ES-I3 (cell line): ENCODE results near the gene ZNF710.
A peak's percentile ranks its signal among the peaks of the same experiment; 100 is the strongest.
"Not testable (repeated sequence)": the region's sequence is repeated elsewhere in the genome, so short reads cannot be mapped to it uniquely, and the experiment has no call there.

Experiments used
- H3K36me3 ChIP-seq: 2 replicates; pipeline ENCODE4 v1.6.1; 2013; ENCODE audit warnings: mild to moderate bottlenecking, low read length, control low read depth, moderate library complexity; ENCODE audit not compliant: insufficient read depth
- H3K4me1 ChIP-seq: 2 replicates; pipeline ENCODE4 v1.6.1; 2013; ENCODE audit warnings: mild to moderate bottlenecking, control low read depth, low read length; ENCODE audit not compliant: insufficient read depth
- H3K9ac ChIP-seq: 2 replicates; pipeline ENCODE4 v1.6.1; 2013; ENCODE audit warnings: low read depth, mild to moderate bottlenecking, low read length, moderate library complexity
- H3K9me3 ChIP-seq: 2 replicates; pipeline ENCODE4 v1.6.1; 2013; ENCODE audit warnings: mild to moderate bottlenecking, low read length, moderate library complexity; ENCODE audit not compliant: control insufficient read depth, insufficient read depth

Gene ZNF710

DNA sequence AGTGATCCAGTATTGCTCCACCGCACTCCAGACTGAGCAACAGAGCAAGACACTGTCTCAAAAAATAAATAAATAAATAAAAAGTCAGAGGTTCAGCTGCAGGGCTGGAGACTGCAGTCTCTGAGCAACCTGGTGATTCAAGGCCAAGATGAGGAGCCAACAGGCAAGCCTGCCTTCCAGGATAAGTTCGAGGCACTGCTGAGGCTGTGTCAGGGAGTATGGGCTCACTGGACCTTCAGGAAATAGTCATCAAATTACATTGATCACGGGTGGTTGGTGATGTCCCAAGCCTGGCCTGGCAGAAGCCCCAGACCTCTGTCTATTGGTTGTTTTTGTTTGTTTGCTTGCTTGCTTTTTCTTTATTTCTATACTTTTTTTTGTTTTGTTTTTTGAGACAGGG, 59.7 kb downstream of the ZNF710 start:
- Histone ChIP-seq H3K9ac (no peak overlapping the region), H3K4me1 (peaks cover 48% of the 10 kb centered on the region), H3K36me3 (no peaks in the 10 kb centered on the region), H3K9me3 (no peaks in the 10 kb centered on the region)

GRCh38 chr15:90062023-90062442, 60.9 kb downstream of the ZNF710 start:
- Histone ChIP-seq H3K36me3 (no peaks in the 10 kb centered on the region), H3K4me1 (peaks cover 48% of the 10 kb centered on the region), H3K9ac (peak overlapping the region; percentile 24; the same call in 1 of the 2 replicates), H3K9me3 (no peaks in the 10 kb centered on the region)

GRCh38 chr15:90062462-90062932, 61.4 kb downstream of the ZNF710 start:
- Histone ChIP-seq H3K36me3 (no peaks in the 10 kb centered on the region), H3K9ac (peak overlapping the region; percentile 24; the same call in 1 of the 2 replicates), H3K4me1 (peaks cover 48% of the 10 kb centered on the region), H3K9me3 (no peaks in the 10 kb centered on the region)

DNA sequence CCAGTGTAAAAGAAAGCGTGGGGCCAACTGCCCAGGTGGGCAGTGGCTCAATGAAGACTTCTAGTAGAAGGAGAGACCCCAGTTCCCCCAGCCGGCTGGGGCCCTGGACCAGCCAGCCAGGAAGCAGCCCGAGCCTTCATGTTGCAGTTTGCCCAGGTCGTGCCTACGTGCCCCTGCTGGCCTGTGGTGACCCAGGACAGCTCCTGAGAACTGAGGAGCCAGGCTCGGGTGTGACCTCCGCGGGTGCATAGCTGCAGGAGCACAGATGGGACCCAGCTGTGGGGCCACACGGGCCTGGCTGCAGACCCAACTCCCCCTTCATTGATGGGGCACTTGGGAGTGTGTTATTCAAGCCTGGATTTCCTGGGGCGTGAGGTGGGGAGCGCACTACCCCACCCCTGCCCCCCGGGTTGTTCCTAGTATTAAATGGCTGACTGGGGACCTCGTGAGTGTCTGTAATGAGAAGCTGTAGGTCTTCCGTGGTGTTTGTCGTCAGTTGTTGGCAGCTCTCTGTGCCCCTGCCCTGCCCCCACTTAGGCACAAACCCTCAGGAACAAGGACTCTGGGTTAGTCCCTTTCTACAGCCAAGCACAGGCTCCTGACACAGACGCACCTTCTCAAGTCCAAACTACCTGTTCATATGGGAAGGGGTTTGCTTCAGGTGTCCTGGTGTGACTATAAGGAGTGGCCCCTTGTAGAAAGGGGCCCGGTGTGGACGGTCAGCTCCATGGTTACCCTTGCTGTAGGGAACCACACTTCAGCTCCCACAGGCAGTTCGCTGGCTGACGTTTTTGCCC, 62.0 kb downstream of the ZNF710 start:
- Histone ChIP-seq H3K9ac (no peak overlapping the region), H3K36me3 (peaks cover 4% of the 10 kb centered on the region), H3K4me1 (peaks cover 48% of the 10 kb centered on the region), H3K9me3 (no peaks in the 10 kb centered on the region)

DNA sequence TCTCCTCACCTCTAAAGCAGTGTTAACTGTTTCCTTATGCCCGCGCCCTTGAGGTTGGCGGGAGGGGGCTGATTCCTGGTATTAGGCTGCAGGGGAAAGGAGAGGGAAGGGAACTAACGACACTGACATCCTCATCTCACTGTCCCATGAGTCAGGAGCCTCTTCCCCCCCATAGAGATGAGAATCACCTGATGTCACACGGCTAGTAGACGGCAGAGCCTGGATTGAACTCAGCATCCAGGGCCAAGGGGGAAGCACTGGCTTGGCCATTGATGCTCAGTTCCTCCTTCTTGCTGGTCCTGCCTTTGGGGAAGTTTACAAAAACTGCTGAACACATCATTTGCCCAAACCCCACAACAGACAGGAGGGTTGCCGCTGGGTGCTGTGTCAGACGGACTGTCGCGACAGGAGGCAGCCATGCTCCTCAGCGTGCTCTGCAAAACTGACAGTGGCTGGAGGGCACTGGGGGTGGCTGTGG, 62.7 kb downstream of the ZNF710 start:
- Histone ChIP-seq H3K4me1 (peaks cover 47% of the 10 kb centered on the region), H3K9me3 (no peaks in the 10 kb centered on the region), H3K9ac (no peak overlapping the region), H3K36me3 (peaks cover 4% of the 10 kb centered on the region)

DNA sequence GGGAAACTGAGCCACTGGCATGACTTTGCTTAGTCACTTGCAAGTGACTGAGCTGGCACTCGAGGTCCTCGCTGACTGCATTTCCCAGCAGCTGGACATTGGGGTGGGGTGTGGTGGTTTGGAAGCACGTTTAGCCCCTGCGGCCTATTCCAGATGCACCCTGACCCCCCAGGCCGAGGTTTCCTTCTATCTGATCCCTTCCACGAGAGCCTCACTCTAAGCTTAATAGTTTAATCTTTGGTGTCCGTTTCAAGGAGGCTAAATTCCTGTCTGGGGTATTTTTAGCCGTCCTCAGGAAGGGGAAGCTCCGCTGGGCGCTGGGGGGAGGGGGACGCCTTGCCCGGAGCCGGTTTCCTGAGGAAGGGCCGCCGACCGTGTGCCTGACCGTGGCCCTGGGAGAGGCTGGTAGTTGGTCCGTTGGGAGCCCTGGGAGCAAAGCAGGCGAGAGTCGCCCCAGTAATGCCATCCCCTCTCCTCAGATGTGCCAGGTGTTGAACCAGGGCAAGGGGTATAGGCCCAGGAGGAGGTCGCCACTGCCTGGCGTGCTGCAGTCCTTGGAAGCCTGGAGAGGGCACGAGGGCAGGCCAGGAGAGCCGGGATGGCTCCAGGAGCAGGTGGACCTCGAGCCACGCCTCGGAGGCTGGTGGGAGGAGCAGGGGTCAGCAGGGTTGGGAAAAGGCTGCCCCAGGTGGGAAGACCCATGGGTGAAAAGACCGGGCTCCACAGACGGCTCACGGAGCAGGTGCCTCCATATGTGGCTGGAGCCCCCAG, 64.0 kb downstream of the ZNF710 start:
- Histone ChIP-seq H3K9ac (no peak overlapping the region), H3K9me3 (no peaks in the 10 kb centered on the region), H3K36me3 (peaks cover 4% of the 10 kb centered on the region), H3K4me1 (peaks cover 37% of the 10 kb centered on the region)

DNA sequence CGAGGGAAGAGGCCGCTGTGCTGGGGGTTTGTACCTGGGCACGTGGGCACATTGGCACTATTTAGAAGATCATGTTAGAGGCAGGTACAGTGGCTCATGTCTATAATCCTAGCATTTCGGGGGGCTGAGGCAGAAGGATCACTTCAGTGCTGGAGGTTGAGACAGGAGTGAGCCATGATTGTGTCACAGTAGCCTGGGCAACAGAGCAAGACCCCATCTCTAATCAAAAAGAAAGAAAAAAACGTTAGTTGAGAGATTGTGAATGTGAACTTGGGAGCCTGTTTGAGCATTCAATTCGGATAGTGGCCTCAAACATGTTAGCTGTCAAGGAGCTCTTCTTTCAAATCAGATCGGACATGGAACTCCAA, 64.5 kb downstream of the ZNF710 start:
- peaks cover 4% of the 10 kb centered on the region for H3K36me3 ChIP-seq
- peaks cover 37% of the 10 kb centered on the region for H3K4me1 ChIP-seq
- H3K9me3 ChIP-seq, result no peaks in the 10 kb centered on the region

DNA sequence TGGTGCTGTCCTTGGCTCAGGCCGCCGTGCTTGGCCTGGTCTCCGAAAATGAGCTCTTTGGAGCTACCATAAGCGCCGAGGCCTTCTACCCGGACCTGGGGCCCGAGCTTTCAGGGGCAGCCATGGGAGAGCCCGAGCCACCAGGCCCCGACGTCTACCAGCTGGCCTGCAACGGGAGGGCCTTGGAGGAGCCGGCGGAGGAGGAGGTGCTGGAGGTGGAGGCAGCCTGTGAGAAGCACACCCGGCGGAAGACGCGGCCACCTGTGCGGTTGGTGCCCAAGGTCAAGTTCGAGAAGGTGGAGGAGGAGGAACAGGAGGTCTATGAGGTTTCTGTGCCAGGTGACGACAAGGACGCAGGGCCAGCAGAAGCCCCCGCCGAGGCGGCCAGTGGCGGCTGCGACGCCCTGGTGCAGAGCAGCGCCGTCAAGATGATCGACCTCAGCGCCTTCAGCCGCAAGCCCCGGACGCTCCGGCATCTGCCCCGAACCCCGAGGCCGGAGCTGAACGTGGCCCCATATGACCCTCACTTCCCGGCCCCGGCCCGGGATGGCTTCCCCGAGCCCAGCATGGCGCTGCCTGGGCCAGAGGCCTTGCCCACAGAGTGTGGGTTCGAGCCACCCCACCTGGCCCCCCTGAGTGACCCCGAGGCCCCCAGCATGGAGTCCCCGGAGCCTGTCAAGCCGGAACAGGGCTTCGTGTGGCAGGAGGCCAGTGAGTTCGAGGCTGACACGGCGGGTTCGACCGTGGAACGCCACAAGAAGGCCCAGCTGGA, 66.2 kb downstream of the ZNF710 start:
- Histone ChIP-seq H3K9ac (no peak overlapping the region), H3K9me3 (no peaks in the 10 kb centered on the region), H3K4me1 (peaks cover 28% of the 10 kb centered on the region), H3K36me3 (peaks cover 4% of the 10 kb centered on the region)

More for the DNA sequence above, 64.5 kb downstream of the ZNF710 start:
- no peak overlapping the region for H3K9ac ChIP-seq

DNA sequence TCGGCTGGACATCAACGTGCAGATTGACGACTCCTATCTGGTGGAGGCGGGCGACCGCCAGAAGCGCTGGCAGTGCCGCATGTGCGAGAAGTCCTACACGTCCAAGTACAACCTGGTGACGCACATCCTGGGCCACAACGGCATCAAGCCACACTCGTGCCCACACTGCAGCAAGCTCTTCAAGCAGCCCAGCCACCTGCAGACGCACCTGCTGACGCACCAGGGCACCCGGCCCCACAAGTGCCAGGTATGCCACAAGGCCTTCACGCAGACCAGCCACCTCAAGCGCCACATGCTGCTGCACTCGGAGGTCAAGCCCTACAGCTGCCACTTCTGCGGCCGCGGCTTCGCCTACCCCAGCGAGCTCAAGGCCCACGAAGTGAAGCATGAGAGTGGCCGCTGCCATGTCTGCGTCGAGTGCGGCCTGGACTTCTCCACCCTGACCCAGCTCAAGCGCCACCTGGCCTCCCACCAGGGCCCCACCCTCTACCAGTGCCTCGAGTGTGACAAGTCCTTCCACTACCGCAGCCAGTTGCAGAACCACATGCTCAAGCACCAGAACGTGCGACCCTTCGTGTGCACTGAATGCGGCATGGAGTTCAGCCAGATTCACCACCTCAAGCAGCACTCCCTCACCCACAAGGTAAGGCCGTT, 67.0 kb downstream of the ZNF710 start:
- H3K9ac ChIP-seq, result no peak overlapping the region

DNA sequence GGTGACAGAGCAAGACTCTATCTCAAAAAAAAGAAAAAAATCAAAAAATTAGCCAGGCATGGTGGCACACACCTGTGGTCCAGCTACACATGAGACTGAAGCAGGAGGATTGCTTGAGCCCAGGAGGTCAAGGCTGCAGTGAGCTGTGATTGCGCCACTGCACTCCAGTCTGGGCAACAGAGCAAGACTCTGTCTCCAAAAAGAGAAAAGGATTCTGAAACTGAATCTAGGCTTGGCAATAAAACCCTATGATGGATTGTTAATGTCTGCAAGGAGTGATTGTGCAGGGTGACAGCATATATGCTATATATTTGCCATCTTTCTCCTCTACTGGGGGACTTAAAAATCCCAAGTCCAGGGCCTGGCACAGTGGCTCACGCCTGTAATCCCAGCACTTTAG, 69.5 kb downstream of the ZNF710 start:
- H3K9me3 ChIP-seq, H3K9ac ChIP-seq, H3K36me3 ChIP-seq: not testable (repeated sequence)
- H3K4me1 ChIP-seq, result peaks cover 14% of the 10 kb centered on the region; the same call in 1 of the 2 replicates

More for the DNA sequence above, 67.0 kb downstream of the ZNF710 start:
- Histone ChIP-seq H3K4me1 (peaks cover 28% of the 10 kb centered on the region), H3K9me3 (no peaks in the 10 kb centered on the region), H3K36me3 (peaks cover 4% of the 10 kb centered on the region)

- Histone ChIP-seq H3K9me3 (no peaks in the 10 kb centered on the region), H3K9ac (no peak overlapping the region), H3K36me3 (peaks cover 4% of the 10 kb centered on the region), H3K4me1 (peaks cover 21% of the 10 kb centered on the region)
Observed at GRCh38 chr15:90071220-90071807, 70.2 kb downstream of the ZNF710 start.

DNA sequence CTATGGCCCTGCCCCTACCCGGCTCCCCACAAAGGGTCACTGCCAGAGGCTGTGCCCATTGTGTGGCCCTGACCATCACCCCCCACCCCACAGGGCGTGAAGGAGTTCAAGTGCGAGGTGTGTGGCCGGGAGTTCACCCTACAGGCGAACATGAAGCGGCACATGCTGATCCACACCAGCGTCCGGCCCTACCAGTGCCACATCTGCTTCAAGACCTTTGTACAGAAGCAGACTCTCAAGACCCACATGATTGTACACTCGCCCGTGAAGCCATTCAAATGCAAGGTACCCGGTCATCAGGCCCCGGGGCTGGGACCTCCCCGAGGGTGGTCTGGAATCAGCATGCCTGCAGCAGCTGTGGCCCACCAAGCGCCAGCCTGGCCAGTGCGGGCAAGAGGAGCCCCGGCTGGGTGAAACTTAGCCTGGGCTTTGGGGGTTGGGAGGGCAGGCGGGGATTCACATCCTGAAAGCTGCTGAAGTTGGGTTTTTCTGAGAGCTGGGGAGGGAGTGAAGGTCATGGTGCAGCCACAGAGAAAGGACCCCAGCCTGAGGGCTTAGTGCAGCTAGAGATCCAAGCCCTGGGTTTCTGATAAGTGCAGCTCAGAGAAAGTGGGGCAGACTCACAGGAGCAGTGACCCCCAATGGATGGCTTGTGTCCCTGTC, 72.0 kb downstream of the ZNF710 start:
- no peak overlapping the region for H3K9ac ChIP-seq
- no peaks in the 10 kb centered on the region for H3K9me3 ChIP-seq
- H3K4me1 ChIP-seq, result peaks cover 26% of the 10 kb centered on the region
- H3K36me3 ChIP-seq, result peaks cover under 1% of the 10 kb centered on the region

- Histone ChIP-seq H3K9me3 (no peaks in the 10 kb centered on the region), H3K4me1 (peaks cover 26% of the 10 kb centered on the region), H3K36me3 (no peaks in the 10 kb centered on the region), H3K9ac (no peak overlapping the region)
Observed at GRCh38 chr15:90074023-90074422, 72.9 kb downstream of the ZNF710 start.
